Head of caudate nucleus (tissue), 42 donors: ENCODE results near the gene RAVER2.
A peak's percentile ranks its signal among the peaks of the same experiment; 100 is the strongest.
"Not testable (repeated sequence)": the region's sequence is repeated elsewhere in the genome, so short reads cannot be mapped to it uniquely, and the experiment has no call there.

Experiments used
- DNase-seq, 42 donors: peaks; one replicate each; pipeline versions ENCODE4 v3.0.0 to v3.0.0-alpha.2; 2020 to 2021; ENCODE audit warnings: mixed read lengths in 7 of 42
- intact Hi-C: fragments of 100-400 bp; cut with DNase I; formaldehyde crosslinking; loops from one replicate; pipeline ENCODE4 v1.15.0; 2022

RAVER2 gene

DNA sequence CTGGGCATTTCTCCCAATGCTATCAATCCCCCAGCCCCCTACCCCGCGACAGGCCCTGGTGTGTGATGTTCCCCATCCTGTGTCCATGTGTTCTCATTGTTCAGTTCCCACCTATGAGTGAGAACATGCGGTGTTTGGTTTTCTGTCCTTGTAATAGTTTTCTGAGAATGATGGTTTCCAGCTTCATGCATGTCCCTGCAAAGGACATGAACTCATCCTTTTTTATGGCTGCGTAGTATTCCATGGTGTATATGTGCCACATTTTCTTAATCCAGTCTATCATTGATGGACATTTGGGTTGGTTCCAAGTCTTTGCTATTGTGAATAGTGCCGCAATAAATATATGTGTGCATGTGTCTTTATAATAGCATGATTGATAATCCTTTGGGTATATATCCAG is 38.0 kb downstream of the RAVER2 start:
- DNase-seq, intact Hi-C loops: not testable (repeated sequence)

DNA sequence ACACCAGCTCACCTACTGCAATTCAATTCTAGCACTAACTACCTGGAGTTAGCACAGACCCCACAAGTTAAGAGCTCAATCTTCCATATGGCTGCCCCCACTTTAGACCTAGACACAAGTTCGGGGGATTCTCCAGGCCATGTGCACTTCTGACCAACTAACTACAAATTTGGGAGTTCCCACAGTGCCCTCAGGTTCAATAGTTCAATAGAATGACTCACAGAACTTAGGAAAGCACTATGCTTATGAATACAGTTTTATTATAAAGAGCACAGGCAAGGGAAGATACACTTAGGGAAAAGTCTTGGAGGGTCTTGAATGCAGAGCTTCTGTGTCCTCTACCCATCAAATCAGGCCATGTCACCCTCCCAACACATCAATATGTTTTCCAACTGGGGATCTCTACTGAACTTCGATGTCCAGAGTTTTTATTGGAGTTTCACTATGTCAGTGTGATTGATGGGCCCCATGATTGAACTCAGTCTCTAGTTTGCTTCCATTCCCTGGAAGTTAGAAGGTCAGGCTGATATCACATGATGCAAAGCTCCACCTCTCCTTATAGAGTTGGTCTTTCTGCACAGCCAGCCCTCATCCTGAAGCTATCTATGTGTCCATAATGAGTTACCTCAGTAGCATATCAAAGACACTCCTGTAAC is 46.1 kb downstream of the RAVER2 start:
- DNase-seq, result no peak
- intact Hi-C loops, result no loop called here

DNA sequence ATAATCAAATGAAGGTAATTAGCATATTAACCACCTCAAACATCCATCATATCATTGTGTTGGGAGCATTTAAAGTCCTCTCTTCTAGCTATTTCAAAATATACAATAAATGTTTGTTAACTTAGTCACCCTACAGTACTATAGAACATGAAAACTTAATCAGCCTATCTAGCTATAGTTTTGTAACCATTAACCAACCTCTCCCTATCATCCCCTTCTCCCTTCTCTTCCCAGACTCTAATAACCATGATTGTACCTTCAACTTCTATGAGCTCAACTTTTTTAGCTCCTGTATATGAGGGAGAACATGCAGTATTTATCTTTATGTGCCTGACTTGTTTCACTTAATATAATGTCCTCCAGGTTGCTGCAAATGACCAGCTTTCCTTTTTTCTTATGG is 54.0 kb downstream of the RAVER2 start:
- no peak for DNase-seq
- intact Hi-C loops, result no loop called here

- intact Hi-C loops, result no loop called here
- no peak for DNase-seq
Observed at GRCh38 chr1:64801851-64802523, 57.1 kb downstream of the RAVER2 start.

DNA sequence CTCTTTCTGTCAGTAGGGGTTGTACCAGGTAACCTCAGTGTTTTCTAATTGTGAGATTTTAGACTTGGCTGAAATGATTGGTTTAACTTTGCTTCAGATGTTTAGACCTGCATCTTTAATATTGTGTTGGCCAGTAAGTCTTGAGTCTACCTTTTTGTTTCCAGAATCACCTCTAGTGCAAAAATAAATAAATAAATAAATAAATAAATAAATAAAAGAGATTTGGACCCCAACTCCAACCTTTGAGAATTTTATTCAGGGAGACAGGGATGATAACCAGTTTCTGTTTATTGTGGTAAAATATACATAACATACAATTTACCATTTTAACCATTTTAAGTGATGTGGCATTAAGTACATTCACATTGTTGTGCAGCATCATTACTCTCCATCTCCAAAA is 64.4 kb downstream of the RAVER2 start:
- no peak for DNase-seq
- intact Hi-C loops, result no loop called here

DNA sequence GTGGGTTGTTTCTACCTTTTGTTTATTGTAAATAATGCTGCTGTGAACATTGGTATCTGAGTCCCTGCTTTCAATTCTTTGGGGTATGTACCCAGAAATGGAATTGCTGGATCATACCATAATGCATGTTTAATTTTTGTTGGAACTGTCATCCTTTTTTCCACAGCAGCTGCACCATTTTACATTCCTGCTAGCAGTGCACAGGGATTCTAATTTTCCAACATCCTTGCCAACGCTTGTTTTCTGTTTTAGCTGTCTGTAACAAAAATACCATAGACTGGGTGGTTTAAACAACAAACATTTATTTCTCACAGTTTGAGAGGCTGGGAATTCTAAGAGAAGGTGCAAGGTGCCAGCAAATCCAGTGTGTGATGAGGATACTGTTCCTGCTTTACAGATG is 65.1 kb downstream of the RAVER2 start:
- intact Hi-C loops, result no loop called here
- no peak for DNase-seq

DNA sequence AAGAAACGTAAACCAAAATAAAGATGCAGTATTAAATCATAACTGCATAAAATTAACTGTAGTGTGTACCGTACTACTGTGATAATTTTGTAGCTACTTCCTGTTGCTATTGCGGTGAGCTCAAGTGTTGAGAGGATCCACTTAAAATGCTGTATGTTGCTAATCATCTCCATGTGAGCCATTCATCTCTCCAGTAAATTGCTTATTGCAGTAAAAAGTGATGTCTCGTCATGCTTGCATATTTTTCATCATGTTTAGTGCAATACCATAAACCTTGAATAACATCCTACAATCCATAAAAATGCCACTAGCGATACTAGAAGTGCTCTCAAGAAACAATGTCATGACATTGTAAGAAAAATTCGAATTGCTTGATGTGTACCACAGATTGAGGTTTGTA is 66.3 kb downstream of the RAVER2 start:
- no peak for DNase-seq
- intact Hi-C loops, result no loop called here

DNA sequence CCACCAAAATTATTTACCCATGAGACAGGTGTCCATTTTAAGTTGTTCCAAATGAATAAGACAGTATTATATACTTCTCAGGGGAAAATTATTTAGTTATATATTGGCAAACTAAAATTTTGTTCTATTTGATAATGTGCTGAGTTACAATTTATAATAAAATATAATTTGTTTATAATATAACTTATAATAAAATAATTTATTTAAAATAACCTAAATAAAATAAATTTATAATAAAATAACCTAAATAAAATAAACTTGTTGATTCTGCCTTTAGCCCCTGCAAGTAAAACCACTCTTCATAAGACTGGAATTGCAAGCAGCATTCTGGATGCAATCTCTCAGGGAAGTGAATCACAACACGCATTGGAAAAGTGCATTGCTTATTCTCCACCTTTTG is 69.6 kb downstream of the RAVER2 start:
- DNase-seq, result no peak
- intact Hi-C loops, result no loop called here

- intact Hi-C loops, DNase-seq: not testable (repeated sequence)
Observed at GRCh38 chr1:64817364-64817763, 72.5 kb downstream of the RAVER2 start.

GRCh38 chr1:64820572-64820971 is 75.7 kb downstream of the RAVER2 start:
- intact Hi-C loops, result loop anchor here (10.0 kb wide), 2 partner anchors 76 to 556 kb away; partner anchors contain the start of gene RAVER2
- DNase-seq, result not testable (repeated sequence)

- DNase-seq, result no peak
- intact Hi-C loops, result loop anchor here (10.0 kb wide), 2 partner anchors 78 to 558 kb away; partner anchors contain the start of gene RAVER2
Observed at GRCh38 chr1:64822621-64823020, 77.7 kb downstream of the RAVER2 start.

- DNase-seq, result peak in 38 of 42 donors; percentile 12 to 89 (median 69)
- intact Hi-C loops, result loop anchor here (10.0 kb wide), 2 partner anchors 79 to 559 kb away; partner anchors contain the start of gene RAVER2
Observed at GRCh38 chr1:64823691-64824476, 79.0 kb downstream of the RAVER2 start.

GRCh38 chr1:64826991-64827390 is 82.1 kb downstream of the RAVER2 start:
- DNase-seq, result no peak
- intact Hi-C loops, result loop anchor here (5.0 to 10.0 kb wide), 3 partner anchors 82 to 562 kb away; partner anchors contain the start of gene RAVER2

- DNase-seq, result no peak
- intact Hi-C loops, result loop anchor here (5.0 to 10.0 kb wide), 3 partner anchors 84 to 564 kb away; partner anchors contain the start of gene RAVER2
Observed at GRCh38 chr1:64828829-64829228, 84.0 kb downstream of the RAVER2 start.

DNA sequence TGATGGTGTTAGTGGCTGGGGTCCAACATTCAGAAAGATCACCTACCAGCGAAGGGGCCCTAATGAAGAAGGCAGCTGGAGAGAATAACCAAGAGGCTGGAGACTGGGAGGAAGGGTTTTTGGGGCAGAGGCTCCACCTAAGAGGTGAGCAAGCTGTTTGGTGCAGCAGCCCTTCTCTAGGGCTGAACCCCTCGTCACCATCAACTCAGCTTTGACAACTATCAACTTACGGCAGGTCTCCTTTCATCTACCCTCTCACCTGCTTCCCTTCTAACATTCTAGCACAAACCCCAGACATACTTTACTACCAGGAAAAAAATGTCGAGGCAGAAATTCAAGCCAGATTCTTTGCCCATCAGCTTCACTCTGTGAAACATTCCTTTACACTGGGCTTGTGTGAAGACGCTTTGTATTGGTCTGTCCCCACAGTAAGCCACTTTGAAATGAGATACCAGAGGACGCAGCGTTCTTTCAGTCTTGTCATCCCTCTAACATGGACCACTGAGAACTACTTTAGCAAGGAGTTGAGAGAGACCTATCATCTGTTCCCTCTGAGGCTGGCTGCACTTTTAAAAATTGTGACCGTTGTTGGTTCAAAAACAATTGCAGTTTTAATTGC is 84.6 kb downstream of the RAVER2 start:
- intact Hi-C loops, result loop anchor here (5.0 to 10.0 kb wide), 3 partner anchors 85 to 565 kb away; partner anchors contain the start of gene RAVER2
- no peak for DNase-seq

- intact Hi-C loops, result no loop called here
- DNase-seq, result peak in 4 of 42 donors; percentile 22 to 50 (median 32)
Observed at GRCh38 chr1:64830030-64830651, 85.3 kb downstream of the RAVER2 start.

- DNase-seq, result no peak
- intact Hi-C loops, result no loop called here
Observed at GRCh38 chr1:64834734-64835133, 89.9 kb downstream of the RAVER2 start.

DNA sequence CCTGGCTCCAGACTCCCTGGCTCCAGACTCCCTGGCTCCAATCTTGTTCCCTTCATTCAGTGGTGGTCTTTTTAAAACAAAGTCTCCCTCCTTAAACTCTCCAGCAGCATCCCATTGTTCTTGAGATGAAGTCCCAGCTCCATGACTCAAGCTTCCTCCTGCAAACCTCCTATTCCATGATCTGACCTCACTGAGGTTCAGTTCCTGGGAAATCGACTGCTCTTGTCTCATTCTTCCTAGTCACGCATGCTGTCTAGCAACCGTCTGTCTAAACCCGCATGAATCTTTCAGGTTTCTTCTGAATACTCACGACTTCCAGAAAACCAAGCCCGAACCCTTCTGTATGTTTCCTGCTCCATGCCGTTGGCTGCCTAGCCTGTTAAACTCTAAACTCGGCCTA is 91.9 kb downstream of the RAVER2 start:
- intact Hi-C loops, result no loop called here
- peak in 1 of 42 donors; percentile 26 for DNase-seq

- intact Hi-C loops, result no loop called here
- peak in 1 of 42 donors; percentile 33 for DNase-seq
Observed at GRCh38 chr1:64838486-64838885, 93.6 kb downstream of the RAVER2 start.
